HUES6 (cell line): ENCODE measurements around the gene CARS2.

Experiments
- H3K27ac ChIP-seq: 2 replicates; pipeline ENCODE4 v1.7.0; 2013; ENCODE audit warnings: low read depth, mild to moderate bottlenecking, low read length, inconsistent platforms
- H3K27me3 ChIP-seq: 2 replicates; pipeline ENCODE4 v1.6.1; 2013; ENCODE audit warnings: low read length; ENCODE audit not compliant: control insufficient read depth, insufficient read depth
- H3K36me3 ChIP-seq: 2 replicates; pipeline ENCODE4 v1.6.1; 2013; ENCODE audit warnings: low read length; ENCODE audit not compliant: control insufficient read depth, insufficient read depth
- H3K4me1 ChIP-seq: 2 replicates; pipeline ENCODE4 v1.6.1; 2013; ENCODE audit warnings: low read length; ENCODE audit not compliant: control insufficient read depth, insufficient read depth
- H3K4me3 ChIP-seq: 2 replicates; pipeline ENCODE4 v1.5.1; 2013; ENCODE audit warnings: low read depth, low read length
- H3K9ac ChIP-seq: one replicate; pipeline ENCODE4 v1.6.1; 2013; ENCODE audit warnings: mild to moderate bottlenecking, low read length
- H3K9me3 ChIP-seq: 2 replicates; pipeline ENCODE4 v1.6.1; 2013; ENCODE audit warnings: low read depth, low read length; ENCODE audit not compliant: control insufficient read depth, insufficient read depth

CARS2 gene

DNA sequence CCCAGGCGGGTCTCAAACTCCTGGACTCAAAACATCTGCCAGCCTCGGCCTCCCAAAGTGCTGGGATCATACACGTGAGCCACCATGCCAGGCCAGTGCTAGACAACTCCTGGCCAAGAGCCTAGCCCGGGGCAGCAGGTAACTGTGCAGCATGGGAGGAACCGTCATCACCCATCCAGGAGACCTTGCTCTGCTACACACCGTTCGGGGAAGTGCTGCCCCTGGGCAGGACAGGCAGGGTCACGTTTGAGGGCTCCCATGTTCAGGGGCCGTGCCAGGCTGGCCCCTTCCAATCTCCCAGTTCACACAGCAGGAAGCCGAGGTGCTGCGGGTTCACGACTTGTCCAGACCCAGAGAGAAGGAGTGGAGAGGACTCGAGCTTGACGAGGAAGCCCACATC lies 55.5 kb downstream of the CARS2 start:
- Histone ChIP-seq H3K9me3 (no peaks in the 10 kb centered on the region), H3K4me1 (0 out of 2 replicates have a peak, but pooled peaks cover under 1% of the 10 kb centered on the region), H3K4me3 (no peak overlapping the region), H3K9ac (no peak overlapping the region), H3K36me3 (peaks cover 18% of the 10 kb centered on the region), H3K27me3 (no peaks in the 10 kb centered on the region), H3K27ac (no peak overlapping the region)

DNA sequence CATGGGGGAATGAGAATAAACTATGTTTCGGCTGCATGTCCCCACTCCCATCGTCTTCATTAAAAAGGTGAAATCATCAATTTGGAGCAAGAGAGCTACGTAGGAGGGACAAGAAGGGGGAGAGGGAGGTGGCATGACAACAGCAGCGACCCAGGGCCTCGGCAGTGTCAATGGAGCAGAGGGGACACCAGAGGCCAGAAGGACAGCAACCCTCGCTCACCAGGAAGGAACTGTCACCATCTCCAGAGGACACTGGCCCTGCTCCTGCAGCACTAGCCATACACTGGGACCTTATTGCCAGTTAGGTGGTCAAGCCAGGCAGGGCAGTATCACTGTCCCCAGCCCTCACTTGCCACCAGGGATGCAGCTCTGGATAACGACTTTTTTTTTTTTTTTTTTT lies 56.4 kb downstream of the CARS2 start:
- no peak overlapping the region for H3K9ac ChIP-seq
- H3K27ac ChIP-seq: no peak overlapping the region
- peaks cover 7% of the 10 kb centered on the region; the same call in 1 of the 2 replicates for H3K4me1 ChIP-seq
- H3K4me3 ChIP-seq: no peak overlapping the region
- no peaks in the 10 kb centered on the region for H3K9me3 ChIP-seq
- peaks cover 18% of the 10 kb centered on the region for H3K36me3 ChIP-seq
- H3K27me3 ChIP-seq: no peaks in the 10 kb centered on the region

DNA sequence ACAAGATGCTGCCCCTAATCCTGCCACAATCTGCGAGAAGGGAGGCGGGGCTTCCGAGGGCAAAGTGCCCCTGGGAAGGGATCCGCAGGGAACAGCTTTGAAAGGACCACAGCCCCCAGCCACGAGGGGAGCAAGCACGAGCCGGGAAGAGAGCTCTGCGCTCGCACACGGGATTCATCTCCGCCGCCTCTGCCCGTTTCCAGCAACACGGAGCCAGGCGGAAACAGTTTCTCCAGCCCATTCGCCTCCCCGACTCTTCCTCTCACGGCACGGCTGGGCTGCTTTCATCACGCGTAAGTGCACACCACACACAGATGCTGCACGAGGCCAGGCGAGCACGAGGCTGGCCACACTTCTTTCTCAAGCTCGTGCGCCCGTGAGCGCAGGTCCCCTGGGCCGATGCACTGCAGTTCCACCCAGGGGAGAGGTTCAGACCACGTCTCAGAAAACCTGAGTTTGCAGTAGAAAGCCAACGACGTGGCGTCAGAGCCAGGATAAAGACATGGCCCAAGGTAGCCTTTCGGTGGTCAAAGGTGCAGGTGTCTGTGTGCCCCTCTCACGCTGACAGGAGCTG lies 57.0 kb downstream of the CARS2 start:
- Histone ChIP-seq H3K27ac (no peak overlapping the region), H3K4me3 (no peak overlapping the region), H3K4me1 (peaks cover 10% of the 10 kb centered on the region; the same call in 1 of the 2 replicates), H3K9ac (no peak overlapping the region), H3K36me3 (peaks cover 21% of the 10 kb centered on the region), H3K27me3 (no peaks in the 10 kb centered on the region), H3K9me3 (no peaks in the 10 kb centered on the region)

DNA sequence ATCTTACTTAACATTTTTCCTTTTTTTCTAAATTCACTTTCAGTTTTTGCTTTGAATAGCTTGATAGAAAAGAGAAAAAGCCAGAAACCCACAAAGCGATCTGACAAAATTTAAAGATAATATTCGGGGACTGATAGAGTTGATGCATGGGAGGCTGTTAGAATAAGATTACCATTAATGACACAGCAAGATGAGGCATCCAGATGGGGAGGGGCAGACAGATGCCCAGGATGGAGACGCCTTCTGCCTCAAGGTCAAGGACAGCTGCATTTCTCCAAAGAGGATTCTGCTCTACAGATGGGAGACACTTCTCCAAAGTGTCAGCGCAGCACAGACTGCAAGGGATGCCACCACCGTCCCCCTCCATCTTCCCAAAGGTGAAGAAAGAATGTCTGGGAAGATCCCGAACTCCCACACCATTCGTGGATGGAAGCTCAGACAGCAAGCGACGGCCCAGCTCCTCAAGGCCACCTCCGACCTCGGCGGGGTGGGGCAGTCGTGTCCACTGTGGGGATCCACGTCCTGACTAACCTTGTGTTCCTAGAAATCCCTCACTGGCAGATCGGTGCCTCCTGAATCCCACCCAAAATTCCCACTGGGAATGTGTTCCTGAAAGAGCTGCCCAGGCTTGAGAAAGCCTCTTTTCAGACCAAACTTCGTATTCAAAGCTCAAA lies 57.6 kb downstream of the CARS2 start:
- H3K4me3 ChIP-seq: no peak overlapping the region
- peaks cover 24% of the 10 kb centered on the region for H3K36me3 ChIP-seq
- H3K27ac ChIP-seq: no peak overlapping the region
- no peaks in the 10 kb centered on the region for H3K9me3 ChIP-seq
- peaks cover 10% of the 10 kb centered on the region; the same call in 1 of the 2 replicates for H3K4me1 ChIP-seq
- H3K27me3 ChIP-seq: no peaks in the 10 kb centered on the region
- no peak overlapping the region for H3K9ac ChIP-seq

DNA sequence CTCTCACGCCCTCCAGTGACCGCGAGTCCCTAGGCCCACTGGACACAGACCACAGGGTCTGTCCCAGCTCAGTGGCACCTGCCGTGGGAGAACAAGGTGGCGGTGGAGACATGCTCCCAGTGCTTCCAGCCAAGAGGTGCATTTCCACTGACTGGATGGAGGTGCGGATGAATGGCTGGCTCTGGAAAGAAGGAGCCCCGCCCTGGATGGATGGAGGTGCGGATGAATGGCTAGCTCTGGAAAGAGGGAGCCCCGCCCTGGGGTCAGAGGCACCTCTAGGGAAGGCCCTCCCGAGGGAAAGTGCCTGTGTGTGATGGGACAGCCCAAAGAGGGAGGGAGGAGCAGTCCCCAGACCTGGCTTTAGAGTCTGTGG lies 58.6 kb downstream of the CARS2 start:
- Histone ChIP-seq H3K27me3 (no peaks in the 10 kb centered on the region), H3K9ac (no peak overlapping the region), H3K27ac (no peak overlapping the region), H3K36me3 (peaks cover 31% of the 10 kb centered on the region), H3K4me3 (no peak overlapping the region), H3K9me3 (no peaks in the 10 kb centered on the region), H3K4me1 (peaks cover 10% of the 10 kb centered on the region; the same call in 1 of the 2 replicates)

DNA sequence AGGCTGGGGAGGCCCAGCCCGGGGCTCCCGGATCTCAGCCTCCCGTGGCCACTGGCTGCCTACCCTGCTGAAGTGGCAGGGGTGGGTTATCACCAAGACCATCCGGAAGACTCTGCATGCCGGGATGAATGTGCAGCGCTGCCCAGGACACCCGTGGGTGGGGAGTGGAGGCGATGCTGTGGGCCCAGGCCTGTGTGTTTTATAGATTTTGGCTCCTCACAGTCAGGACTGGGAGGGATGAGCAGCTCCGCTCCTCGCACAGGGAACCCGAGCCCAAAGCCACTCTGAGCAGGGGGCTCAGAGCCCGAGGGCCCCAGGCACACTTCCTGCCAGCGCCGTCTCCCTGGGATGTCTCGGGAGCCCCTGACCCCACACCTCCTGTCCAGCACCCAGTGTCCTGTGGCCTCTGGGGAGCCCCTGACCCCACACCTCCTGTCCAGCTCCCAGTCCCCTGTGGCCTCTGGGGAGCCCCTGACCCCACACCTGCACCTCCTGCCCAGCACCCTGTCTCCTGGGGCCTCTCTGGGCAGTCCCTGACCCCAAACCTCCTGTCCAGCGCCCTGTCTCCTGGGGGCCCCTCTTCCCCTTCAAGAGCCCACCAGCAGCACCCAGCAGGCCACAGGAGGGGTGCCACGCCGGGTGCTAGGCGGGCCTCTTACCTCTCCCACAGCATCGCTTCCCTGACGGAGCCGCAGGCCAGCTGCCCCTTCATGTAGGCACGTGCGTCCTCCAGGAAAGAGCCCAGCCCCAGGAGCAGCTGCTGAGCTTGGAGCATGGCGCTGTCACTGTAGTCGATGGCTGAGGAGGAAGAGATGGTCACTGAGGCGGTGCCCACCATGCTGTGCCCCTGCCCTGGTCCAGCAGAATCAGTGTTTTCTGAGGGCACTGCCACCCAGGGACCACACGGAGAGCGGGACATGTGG lies 59.2 kb downstream of the CARS2 start:
- H3K4me3 ChIP-seq: no peak overlapping the region
- H3K27me3 ChIP-seq: no peaks in the 10 kb centered on the region
- no peaks in the 10 kb centered on the region for H3K9me3 ChIP-seq
- H3K4me1 ChIP-seq: peaks cover 10% of the 10 kb centered on the region; the same call in 1 of the 2 replicates
- no peak overlapping the region for H3K27ac ChIP-seq
- H3K9ac ChIP-seq: no peak overlapping the region
- peaks cover 37% of the 10 kb centered on the region for H3K36me3 ChIP-seq

DNA sequence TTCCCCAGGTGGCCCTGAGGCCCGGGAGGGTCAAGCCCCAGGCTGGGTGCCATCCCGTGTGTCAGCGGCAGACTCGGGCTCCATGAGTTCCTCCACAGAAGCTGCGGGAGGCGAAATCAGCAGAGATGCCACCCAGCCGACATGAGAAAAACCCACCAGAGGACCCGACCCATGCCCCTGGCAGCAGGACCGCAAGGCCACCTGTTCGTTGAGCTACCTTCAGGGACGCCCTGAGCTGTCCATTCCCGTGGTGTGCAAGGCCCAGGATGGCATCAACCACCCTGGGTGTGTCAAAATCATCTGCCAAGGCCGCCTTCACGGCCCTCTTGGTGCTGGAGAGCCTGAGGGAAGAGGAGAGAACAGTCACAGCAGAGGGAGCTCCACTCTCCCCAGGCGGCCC lies 60.2 kb downstream of the CARS2 start:
- Histone ChIP-seq H3K4me1 (peaks cover 10% of the 10 kb centered on the region; the same call in 1 of the 2 replicates), H3K27ac (no peak overlapping the region), H3K27me3 (no peaks in the 10 kb centered on the region), H3K9ac (no peak overlapping the region), H3K4me3 (no peak overlapping the region), H3K36me3 (peaks cover 41% of the 10 kb centered on the region), H3K9me3 (no peaks in the 10 kb centered on the region)

DNA sequence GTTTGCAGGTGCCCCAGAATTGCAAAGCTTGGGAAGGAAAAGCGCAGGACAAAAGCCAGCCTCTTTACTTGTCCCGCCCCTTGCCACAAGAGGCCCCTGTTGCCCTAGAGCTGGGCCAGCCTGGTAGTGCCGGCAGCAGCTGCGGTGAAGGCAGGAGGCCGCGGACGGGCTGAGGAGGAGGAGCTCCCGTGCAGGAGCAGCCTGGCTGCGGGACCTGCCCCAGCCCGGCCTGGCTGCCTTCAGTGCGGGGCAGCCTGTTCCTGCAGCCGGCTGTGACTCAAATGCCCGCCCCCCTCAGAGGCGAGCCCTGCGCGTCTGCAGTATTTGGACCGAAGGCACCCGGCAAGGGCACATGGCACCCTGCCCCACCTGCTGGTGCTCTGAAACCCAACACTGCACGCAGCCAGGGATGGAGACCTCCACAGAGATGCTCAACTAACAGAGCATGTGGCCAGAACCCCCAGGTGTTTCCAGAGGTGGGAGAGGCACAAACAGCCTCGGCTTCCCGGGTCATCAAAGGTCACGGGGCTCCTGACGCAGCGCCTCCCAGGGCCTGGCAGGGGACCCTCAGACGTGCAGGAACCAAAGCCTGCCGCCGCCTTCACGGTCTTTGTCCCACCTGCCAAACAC lies 60.9 kb downstream of the CARS2 start:
- Histone ChIP-seq H3K27me3 (no peaks in the 10 kb centered on the region), H3K9me3 (no peaks in the 10 kb centered on the region), H3K27ac (no peak overlapping the region), H3K4me1 (peaks cover 10% of the 10 kb centered on the region; the same call in 1 of the 2 replicates), H3K9ac (no peak overlapping the region), H3K36me3 (peaks cover 43% of the 10 kb centered on the region), H3K4me3 (no peak overlapping the region)

DNA sequence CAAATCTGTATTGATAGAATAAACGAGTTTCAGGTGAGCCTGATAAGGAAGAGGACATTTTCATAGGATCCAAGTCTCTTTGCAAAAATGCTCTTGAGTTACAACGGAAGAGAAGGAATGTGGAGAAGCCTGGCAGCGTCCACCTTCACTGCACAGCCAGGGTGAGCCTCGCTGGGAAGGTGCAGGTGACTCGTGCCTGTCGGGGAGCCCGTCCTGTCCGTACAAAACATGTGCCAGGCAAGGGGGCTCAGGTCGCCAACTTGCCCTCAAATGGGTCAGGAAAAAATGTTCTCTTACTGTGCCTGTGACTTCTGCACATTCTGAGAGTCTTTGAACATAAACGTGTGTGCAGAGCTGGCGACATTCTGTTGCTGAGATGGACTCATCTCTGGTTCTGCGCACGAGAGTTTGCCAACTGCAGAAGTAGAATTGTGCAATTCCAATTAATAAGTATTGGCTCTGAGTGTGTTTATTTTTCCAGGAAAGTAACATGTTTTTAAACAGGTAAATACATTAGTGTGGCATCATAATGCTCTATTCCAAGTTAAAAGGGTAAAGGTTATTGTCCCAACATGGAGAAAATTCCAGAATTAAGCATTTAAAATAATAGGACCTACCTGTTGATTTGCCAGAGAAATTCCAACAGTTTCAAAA lies 62.0 kb downstream of the CARS2 start:
- Histone ChIP-seq H3K4me3 (no peak overlapping the region), H3K27me3 (no peaks in the 10 kb centered on the region), H3K9ac (no peak overlapping the region), H3K9me3 (no peaks in the 10 kb centered on the region), H3K36me3 (peaks cover 54% of the 10 kb centered on the region), H3K27ac (no peak overlapping the region), H3K4me1 (peaks cover 10% of the 10 kb centered on the region; the same call in 1 of the 2 replicates)

DNA sequence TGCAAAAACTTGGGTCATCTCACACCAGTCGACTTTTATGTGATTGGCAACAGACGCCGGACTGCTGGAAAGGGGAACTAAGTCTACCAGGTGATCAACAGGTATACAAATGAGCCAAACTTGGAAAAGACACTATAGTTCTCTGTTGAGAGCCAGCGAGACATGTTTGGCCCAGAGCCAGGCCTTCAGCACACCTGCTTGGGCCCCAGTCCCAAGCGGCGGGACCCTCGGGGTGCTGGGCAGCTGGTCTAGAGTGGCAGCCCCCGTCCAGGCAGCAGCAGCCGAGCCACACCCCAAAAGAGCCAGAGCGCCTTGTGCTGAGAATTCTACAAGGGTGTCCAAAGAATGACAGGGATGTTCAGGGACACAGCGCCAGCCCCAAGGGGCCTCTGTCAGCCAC lies 62.6 kb downstream of the CARS2 start:
- H3K36me3 ChIP-seq: peaks cover 60% of the 10 kb centered on the region
- H3K27ac ChIP-seq: no peak overlapping the region

More for the DNA sequence above, 62.6 kb downstream of the CARS2 start:
- Histone ChIP-seq H3K4me1 (peaks cover 10% of the 10 kb centered on the region; the same call in 1 of the 2 replicates), H3K9me3 (no peaks in the 10 kb centered on the region), H3K9ac (no peak overlapping the region), H3K4me3 (no peak overlapping the region), H3K27me3 (no peaks in the 10 kb centered on the region)
